Measurements from ENCODE around the gene IL17RB.

IL17RB gene

GRCh38 chr3:53891497-53892285 lies 45.3 kb downstream of the IL17RB start, which contains the start of gene SELENOK:
SELENOK (minus strand) TSS chr3:53891859.
- TF ChIP-seq CTCF (IDR thresholded peaks at IDR 0.05), result no peak

- no peak for TF ChIP-seq CTCF (IDR thresholded peaks at IDR 0.05)
Measured at GRCh38 chr3:53892286-53892637, 45.9 kb downstream of the IL17RB start.

GRCh38 chr3:53899750-53900149 lies 53.4 kb downstream of the IL17RB start:
- TF ChIP-seq CTCF (IDR thresholded peaks at IDR 0.05), result no peak

GRCh38 chr3:53900666-53901331 lies 54.4 kb downstream of the IL17RB start:
- TF ChIP-seq CTCF (IDR thresholded peaks at IDR 0.05), result no peak

- no peak for TF ChIP-seq CTCF (IDR thresholded peaks at IDR 0.05)
Measured at GRCh38 chr3:53902067-53902466, 55.7 kb downstream of the IL17RB start.

GRCh38 chr3:53902711-53903110 lies 56.3 kb downstream of the IL17RB start:
- no peak for TF ChIP-seq CTCF (IDR thresholded peaks at IDR 0.05)

- TF ChIP-seq CTCF (IDR thresholded peaks at IDR 0.05), result no peak
Measured at GRCh38 chr3:53913401-53913800, 67.0 kb downstream of the IL17RB start.
